Measurements from ENCODE around the gene CKAP5. TPM values are rescaled to one million over a fixed set of nuclear protein-coding genes. Genes with fewer than 3 reads are reported as not detected.
"Not testable (repeated sequence)": the region's sequence is repeated elsewhere in the genome, so short reads cannot be mapped to it uniquely, and the experiment has no call there.

Gene CKAP5
- total RNA-seq, 1 experiment from 2014 or later: 572 TPM

DNA sequence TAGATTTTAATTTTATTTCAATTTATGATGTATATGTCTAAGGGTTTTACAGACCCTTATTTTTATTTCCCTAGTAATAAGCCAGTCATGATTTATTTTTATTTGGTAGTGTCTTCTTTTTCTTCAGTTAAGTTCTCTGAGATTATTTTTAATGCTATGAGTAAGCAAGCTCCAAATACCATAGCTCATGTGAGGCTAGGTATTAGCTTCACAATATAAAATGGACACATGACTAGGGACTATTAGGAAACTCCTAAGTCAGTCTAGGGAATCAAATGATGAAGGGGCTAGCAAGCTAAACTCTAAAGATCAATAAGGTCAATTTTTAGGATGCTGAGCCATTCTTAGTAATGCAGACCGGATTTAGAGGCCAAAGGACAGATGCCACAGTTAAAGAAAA is 45.9 kb downstream of the CKAP5 start:
- no peak for DNase-seq (ENCODE audit: low spot score)
- no peaks in the 10 kb centered on the region for H3K27me3 ChIP-seq (replicated peaks; ENCODE audit: insufficient read depth, low read depth, low read length, poor library complexity)
- H3K4me1 ChIP-seq (ENCODE audit: insufficient read depth, low read length, poor library complexity, severe bottlenecking): no peaks in the 10 kb centered on the region
- no peaks in the 10 kb centered on the region for H3K9me3 ChIP-seq (ENCODE audit: low read depth, low read length, poor library complexity, severe bottlenecking)
- no peak overlapping the region for H3K27ac ChIP-seq (ENCODE audit: low read depth, low read length, poor library complexity, severe bottlenecking)
- no peak for TF ChIP-seq EZH2 (IDR thresholded peaks at IDR 0.05; ENCODE audit: borderline replicate concordance, low read depth, low read length, poor library complexity, severe bottlenecking)
- TF ChIP-seq, protein P1, sequence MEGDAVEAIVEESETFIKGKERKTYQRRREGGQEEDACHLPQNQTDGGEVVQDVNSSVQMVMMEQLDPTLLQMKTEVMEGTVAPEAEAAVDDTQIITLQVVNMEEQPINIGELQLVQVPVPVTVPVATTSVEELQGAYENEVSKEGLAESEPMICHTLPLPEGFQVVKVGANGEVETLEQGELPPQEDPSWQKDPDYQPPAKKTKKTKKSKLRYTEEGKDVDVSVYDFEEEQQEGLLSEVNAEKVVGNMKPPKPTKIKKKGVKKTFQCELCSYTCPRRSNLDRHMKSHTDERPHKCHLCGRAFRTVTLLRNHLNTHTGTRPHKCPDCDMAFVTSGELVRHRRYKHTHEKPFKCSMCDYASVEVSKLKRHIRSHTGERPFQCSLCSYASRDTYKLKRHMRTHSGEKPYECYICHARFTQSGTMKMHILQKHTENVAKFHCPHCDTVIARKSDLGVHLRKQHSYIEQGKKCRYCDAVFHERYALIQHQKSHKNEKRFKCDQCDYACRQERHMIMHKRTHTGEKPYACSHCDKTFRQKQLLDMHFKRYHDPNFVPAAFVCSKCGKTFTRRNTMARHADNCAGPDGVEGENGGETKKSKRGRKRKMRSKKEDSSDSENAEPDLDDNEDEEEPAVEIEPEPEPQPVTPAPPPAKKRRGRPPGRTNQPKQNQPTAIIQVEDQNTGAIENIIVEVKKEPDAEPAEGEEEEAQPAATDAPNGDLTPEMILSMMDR (conservative IDR thresholded peaks at IDR 0.05; ENCODE audit: low read depth, low read length): no peak
- ChIA-PET CTCF (no interaction called here), POLR2A (ENCODE audit: low non-redundant PET) (no interaction called here)
- BruUV-seq (replicated peaks): no TSS peak
- H3K36me3 ChIP-seq (ENCODE audit: insufficient read depth, low read length, poor library complexity, severe bottlenecking): peaks cover 95% of the 10 kb centered on the region
- H3K4me3 ChIP-seq (ENCODE audit: low read depth, low read length, poor library complexity, severe bottlenecking): no peak overlapping the region
- intact Hi-C loops (cut with micrococcal nuclease; ENCODE audit: unreplicated experiment): loop anchor here (10.0 kb wide), 1 partner anchor 415 kb away; the partner anchor contains the start of gene MDK

DNA sequence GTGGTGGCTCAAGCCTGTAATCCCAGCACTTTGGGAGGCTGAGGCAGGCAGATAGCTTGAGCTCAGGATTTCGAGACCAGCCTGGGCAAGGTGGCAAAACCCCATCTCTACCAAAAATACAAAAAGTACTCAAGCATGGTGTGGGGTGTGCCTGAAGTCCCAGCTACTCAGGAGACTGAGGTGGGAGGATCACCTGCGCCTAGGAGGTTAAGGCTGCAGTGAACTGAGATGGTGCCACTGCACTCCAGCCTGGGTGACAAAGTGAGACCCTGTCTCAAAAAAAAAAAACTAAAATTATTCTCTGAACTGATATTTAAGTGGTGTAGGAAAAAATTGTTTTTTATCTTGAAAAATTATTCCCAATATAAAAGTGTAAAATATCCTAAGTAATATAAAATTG is 46.4 kb downstream of the CKAP5 start:
- DNase-seq (ENCODE audit: low spot score); H3K9me3 ChIP-seq (ENCODE audit: low read depth, low read length, poor library complexity, severe bottlenecking); H3K27ac ChIP-seq (ENCODE audit: low read depth, low read length, poor library complexity, severe bottlenecking); POLR2A ChIA-PET (ENCODE audit: low non-redundant PET); H3K4me3 ChIP-seq (ENCODE audit: low read depth, low read length, poor library complexity, severe bottlenecking); H3K27me3 ChIP-seq (replicated peaks; ENCODE audit: insufficient read depth, low read depth, low read length, poor library complexity); BruUV-seq (replicated peaks); H3K4me1 ChIP-seq (ENCODE audit: insufficient read depth, low read length, poor library complexity, severe bottlenecking): not testable (repeated sequence)
- H3K36me3 ChIP-seq (ENCODE audit: insufficient read depth, low read length, poor library complexity, severe bottlenecking): peaks cover 98% of the 10 kb centered on the region
- intact Hi-C loops (cut with micrococcal nuclease; ENCODE audit: unreplicated experiment): loop anchor here (10.0 kb wide), 1 partner anchor 415 kb away; the partner anchor contains the start of gene MDK
- CTCF ChIA-PET: interaction anchor here (0.5 to 0.7 kb wide), 2 partner anchors 184 to 361 kb away, joined by 3 read pairs; no protein-coding TSS in a partner anchor

DNA sequence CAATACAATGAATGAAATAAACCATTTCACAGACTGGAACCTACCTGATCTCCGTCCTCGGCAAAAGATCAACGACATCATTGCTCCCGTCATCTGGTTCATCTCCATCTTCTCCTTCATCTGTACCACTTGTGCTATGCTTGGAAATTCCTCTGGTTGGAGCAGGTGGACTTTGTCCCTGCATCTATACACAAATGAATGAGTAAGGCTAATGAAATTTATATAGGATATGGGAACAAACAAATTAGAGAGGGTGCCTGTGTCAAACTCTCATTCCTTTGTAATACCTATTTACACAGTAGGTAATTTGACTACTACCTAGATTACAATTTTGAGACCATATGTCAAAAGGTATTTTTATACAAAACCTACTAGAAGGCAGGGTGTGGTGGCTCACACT is 67.7 kb downstream of the CKAP5 start:
- POLR2A ChIA-PET (ENCODE audit: low non-redundant PET): no interaction called here
- TF ChIP-seq EZH2 (IDR thresholded peaks at IDR 0.05; ENCODE audit: borderline replicate concordance, low read depth, low read length, poor library complexity, severe bottlenecking): no peak
- TF ChIP-seq, protein P1 (conservative IDR thresholded peaks at IDR 0.05; ENCODE audit: low read depth, low read length): no peak
- Histone ChIP-seq H3K27me3 (replicated peaks; ENCODE audit: insufficient read depth, low read depth, low read length, poor library complexity) (no peaks in the 10 kb centered on the region), H3K4me3 (ENCODE audit: low read depth, low read length, poor library complexity, severe bottlenecking) (no peak overlapping the region), H3K4me1 (ENCODE audit: insufficient read depth, low read length, poor library complexity, severe bottlenecking) (no peaks in the 10 kb centered on the region), H3K27ac (ENCODE audit: low read depth, low read length, poor library complexity, severe bottlenecking) (no peak overlapping the region), H3K36me3 (ENCODE audit: insufficient read depth, low read length, poor library complexity, severe bottlenecking) (peaks cover 93% of the 10 kb centered on the region), H3K9me3 (ENCODE audit: low read depth, low read length, poor library complexity, severe bottlenecking) (no peaks in the 10 kb centered on the region)
- intact Hi-C loops (cut with micrococcal nuclease; ENCODE audit: unreplicated experiment): no loop called here
- CTCF ChIA-PET: no interaction called here
- no TSS peak for BruUV-seq (replicated peaks)
- no peak for DNase-seq (ENCODE audit: low spot score)

DNA sequence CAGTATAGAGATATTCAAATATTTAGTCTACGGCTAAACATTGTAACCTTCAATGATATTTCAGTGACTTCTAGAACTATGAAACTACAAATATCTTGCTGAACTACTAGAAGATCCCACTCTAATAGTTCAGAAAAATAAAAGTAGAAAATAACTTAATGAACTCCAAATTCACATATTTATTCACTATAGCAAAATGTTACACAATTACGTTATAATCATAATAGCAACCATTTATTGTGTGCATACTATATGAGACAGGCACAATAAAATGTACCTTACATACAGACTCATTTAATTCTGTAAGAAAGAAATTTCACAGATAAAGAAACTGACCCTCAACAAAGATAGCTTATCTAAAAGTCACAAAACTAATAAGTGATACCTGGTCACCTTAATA is 69.2 kb downstream of the CKAP5 start:
- BruUV-seq (replicated peaks): no TSS peak
- no peak overlapping the region for H3K4me3 ChIP-seq (ENCODE audit: low read depth, low read length, poor library complexity, severe bottlenecking)
- no peak for TF ChIP-seq EZH2 (IDR thresholded peaks at IDR 0.05; ENCODE audit: borderline replicate concordance, low read depth, low read length, poor library complexity, severe bottlenecking)
- TF ChIP-seq, protein P1 (conservative IDR thresholded peaks at IDR 0.05; ENCODE audit: low read depth, low read length): no peak
- H3K36me3 ChIP-seq (ENCODE audit: insufficient read depth, low read length, poor library complexity, severe bottlenecking): peaks cover 92% of the 10 kb centered on the region
- POLR2A ChIA-PET (ENCODE audit: low non-redundant PET): no interaction called here
- no peaks in the 10 kb centered on the region for H3K4me1 ChIP-seq (ENCODE audit: insufficient read depth, low read length, poor library complexity, severe bottlenecking)
- DNase-seq (ENCODE audit: low spot score): no peak
- H3K9me3 ChIP-seq (ENCODE audit: low read depth, low read length, poor library complexity, severe bottlenecking): no peaks in the 10 kb centered on the region
- intact Hi-C loops (cut with micrococcal nuclease; ENCODE audit: unreplicated experiment): no loop called here
- CTCF ChIA-PET: no interaction called here
- no peaks in the 10 kb centered on the region for H3K27me3 ChIP-seq (replicated peaks; ENCODE audit: insufficient read depth, low read depth, low read length, poor library complexity)
- no peak overlapping the region for H3K27ac ChIP-seq (ENCODE audit: low read depth, low read length, poor library complexity, severe bottlenecking)
